Breast epithelium (tissue), 3 donors: ENCODE measurements around the gene ABCC5.

ENCODE experiments used
- POLR2A ChIP-seq: fragments of 450-650 bp; IDR thresholded peaks from one replicate; pipeline ENCODE4 v1.6.1; 2016; ENCODE audit warnings: antibody characterized with exemption, mild to moderate bottlenecking, moderate library complexity
- TF ChIP-seq, protein P1 (sequence below), 3 donors: fragments of 450-650 bp; IDR thresholded peaks; one replicate each; pipeline ENCODE4 v1.5.1; 2016 to 2017; ENCODE audit warnings: antibody characterized with exemption in 3 of 3, mild to moderate bottlenecking in 3 of 3, moderate library complexity in 3 of 3

DNA sequence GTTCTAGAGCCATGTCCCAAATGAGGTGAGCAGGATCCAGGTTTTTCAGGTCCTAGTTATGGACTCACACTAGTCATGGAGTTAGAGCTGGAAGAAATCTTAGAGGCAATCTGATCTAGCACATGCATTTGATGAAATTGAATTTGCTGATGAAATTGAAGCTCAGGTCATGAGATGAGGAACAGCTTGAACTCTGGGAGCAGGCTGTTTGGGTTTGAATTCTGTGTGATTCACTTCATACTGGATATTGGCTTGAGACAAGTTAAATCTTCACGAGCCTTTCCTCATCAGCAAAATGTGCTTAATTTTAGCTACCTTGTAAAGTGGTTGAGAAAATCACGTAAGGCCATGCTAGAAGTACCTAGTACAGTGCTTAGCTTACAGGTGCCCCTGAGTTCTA is 99.5 kb downstream of the ABCC5 start:
- TF ChIP-seq, protein P1, sequence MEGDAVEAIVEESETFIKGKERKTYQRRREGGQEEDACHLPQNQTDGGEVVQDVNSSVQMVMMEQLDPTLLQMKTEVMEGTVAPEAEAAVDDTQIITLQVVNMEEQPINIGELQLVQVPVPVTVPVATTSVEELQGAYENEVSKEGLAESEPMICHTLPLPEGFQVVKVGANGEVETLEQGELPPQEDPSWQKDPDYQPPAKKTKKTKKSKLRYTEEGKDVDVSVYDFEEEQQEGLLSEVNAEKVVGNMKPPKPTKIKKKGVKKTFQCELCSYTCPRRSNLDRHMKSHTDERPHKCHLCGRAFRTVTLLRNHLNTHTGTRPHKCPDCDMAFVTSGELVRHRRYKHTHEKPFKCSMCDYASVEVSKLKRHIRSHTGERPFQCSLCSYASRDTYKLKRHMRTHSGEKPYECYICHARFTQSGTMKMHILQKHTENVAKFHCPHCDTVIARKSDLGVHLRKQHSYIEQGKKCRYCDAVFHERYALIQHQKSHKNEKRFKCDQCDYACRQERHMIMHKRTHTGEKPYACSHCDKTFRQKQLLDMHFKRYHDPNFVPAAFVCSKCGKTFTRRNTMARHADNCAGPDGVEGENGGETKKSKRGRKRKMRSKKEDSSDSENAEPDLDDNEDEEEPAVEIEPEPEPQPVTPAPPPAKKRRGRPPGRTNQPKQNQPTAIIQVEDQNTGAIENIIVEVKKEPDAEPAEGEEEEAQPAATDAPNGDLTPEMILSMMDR (IDR thresholded peaks at IDR 0.05): no peak
- TF ChIP-seq POLR2A: no peak
